ENCODE measurements around the gene CNTNAP5.

The CNTNAP5 gene

DNA sequence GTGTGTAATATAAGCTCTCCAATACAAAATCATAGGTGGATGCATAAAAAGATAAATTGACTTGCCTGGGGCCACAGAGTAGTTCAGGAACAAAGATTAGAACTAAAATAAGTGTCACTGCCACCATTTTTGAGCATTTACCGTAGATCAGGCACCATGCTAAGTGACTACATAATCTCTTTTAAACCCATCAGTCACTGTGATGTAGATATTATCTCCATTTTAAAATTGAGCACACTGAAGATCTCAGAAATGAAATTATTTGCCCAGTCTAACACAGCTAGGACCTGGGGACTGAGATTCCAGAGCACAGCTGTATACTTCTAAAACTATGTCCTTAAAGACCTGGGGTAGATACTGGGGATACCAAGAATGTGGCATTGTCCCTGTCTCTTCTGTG is 737.3 kb downstream of the CNTNAP5 start:
- Histone ChIP-seq H3K27me3 (ENCODE audit: insufficient read depth, low read length, poor library complexity, severe bottlenecking) (no peaks in the 10 kb centered on the region), H3K4me3 (ENCODE audit: low read length, poor library complexity, severe bottlenecking) (no peak overlapping the region), H3K4me2 (ENCODE audit: low read depth, low read length, poor library complexity, severe bottlenecking) (no peak overlapping the region)

DNA sequence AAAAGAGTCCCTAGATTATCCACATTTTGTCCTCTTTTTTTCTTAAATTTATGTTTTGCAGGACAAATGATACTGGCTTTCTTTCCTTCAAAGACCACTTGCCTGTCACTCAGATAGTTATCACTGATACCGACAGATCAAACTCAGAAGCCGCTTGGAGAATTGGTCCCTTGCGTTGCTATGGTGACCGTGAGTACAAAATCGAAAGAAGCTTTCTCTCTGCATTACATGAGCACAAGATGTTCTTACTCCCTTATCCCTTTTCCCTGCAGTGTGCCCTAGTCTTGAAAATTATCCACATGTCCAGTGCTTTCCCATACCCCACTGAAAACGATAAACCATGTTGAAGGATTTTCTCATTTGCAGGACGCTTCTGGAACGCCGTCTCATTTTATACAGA is 738.5 kb downstream of the CNTNAP5 start:
- H3K4me3 ChIP-seq (ENCODE audit: low read length, poor library complexity, severe bottlenecking) = no peak overlapping the region
- no peaks in the 10 kb centered on the region for H4K20me1 ChIP-seq (ENCODE audit: insufficient read depth, low read length, poor library complexity, severe bottlenecking)
- H3K9me2 ChIP-seq (replicated peaks; ENCODE audit: low read depth, low read length) = no peaks in the 10 kb centered on the region
- H3K27me3 ChIP-seq (ENCODE audit: insufficient read depth, low read length, poor library complexity, severe bottlenecking) = no peaks in the 10 kb centered on the region
- no peaks in the 10 kb centered on the region for H3K4me1 ChIP-seq (ENCODE audit: insufficient read depth, low read length, poor library complexity, severe bottlenecking)
- H3K9me3 ChIP-seq (ENCODE audit: insufficient read depth, low read depth, low read length) = no peaks in the 10 kb centered on the region
- H3F3A ChIP-seq (ENCODE audit: low read depth) = no peaks in the 10 kb centered on the region
- no peak overlapping the region for H3K4me2 ChIP-seq (ENCODE audit: low read depth, low read length, poor library complexity, severe bottlenecking)
- H3K9ac ChIP-seq (ENCODE audit: low read depth, low read length, poor library complexity, severe bottlenecking) = no peak overlapping the region
- no peaks in the 10 kb centered on the region for H3K79me2 ChIP-seq (ENCODE audit: insufficient read depth, low read length)
- H3K36me3 ChIP-seq (ENCODE audit: insufficient read depth, low read length) = no peaks in the 10 kb centered on the region
- TF ChIP-seq, protein P1, sequence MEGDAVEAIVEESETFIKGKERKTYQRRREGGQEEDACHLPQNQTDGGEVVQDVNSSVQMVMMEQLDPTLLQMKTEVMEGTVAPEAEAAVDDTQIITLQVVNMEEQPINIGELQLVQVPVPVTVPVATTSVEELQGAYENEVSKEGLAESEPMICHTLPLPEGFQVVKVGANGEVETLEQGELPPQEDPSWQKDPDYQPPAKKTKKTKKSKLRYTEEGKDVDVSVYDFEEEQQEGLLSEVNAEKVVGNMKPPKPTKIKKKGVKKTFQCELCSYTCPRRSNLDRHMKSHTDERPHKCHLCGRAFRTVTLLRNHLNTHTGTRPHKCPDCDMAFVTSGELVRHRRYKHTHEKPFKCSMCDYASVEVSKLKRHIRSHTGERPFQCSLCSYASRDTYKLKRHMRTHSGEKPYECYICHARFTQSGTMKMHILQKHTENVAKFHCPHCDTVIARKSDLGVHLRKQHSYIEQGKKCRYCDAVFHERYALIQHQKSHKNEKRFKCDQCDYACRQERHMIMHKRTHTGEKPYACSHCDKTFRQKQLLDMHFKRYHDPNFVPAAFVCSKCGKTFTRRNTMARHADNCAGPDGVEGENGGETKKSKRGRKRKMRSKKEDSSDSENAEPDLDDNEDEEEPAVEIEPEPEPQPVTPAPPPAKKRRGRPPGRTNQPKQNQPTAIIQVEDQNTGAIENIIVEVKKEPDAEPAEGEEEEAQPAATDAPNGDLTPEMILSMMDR (conservative IDR thresholded peaks at IDR 0.05; ENCODE audit: low read length) = no peak
- TF ChIP-seq EZH2phosphoT487 (IDR thresholded peaks at IDR 0.05; ENCODE audit: borderline replicate concordance) = no peak
- H2AFZ ChIP-seq (ENCODE audit: low read length) = no peak overlapping the region

More for the DNA sequence above, 737.3 kb downstream of the CNTNAP5 start:
- H3K9me2 ChIP-seq (replicated peaks; ENCODE audit: low read depth, low read length) = no peaks in the 10 kb centered on the region
- H3K9me3 ChIP-seq (ENCODE audit: insufficient read depth, low read depth, low read length) = no peaks in the 10 kb centered on the region
- H3K9ac ChIP-seq (ENCODE audit: low read depth, low read length, poor library complexity, severe bottlenecking) = no peak overlapping the region
- H3K79me2 ChIP-seq (ENCODE audit: insufficient read depth, low read length) = no peaks in the 10 kb centered on the region
- no peaks in the 10 kb centered on the region for H3K36me3 ChIP-seq (ENCODE audit: insufficient read depth, low read length)
- H2AFZ ChIP-seq (ENCODE audit: low read length) = no peak overlapping the region
- H3F3A ChIP-seq (ENCODE audit: low read depth) = no peaks in the 10 kb centered on the region
- no peaks in the 10 kb centered on the region for H4K20me1 ChIP-seq (ENCODE audit: insufficient read depth, low read length, poor library complexity, severe bottlenecking)
- TF ChIP-seq EZH2phosphoT487 (IDR thresholded peaks at IDR 0.05; ENCODE audit: borderline replicate concordance) = no peak
- TF ChIP-seq, protein P1 (conservative IDR thresholded peaks at IDR 0.05; ENCODE audit: low read length) = no peak
- H3K4me1 ChIP-seq (ENCODE audit: insufficient read depth, low read length, poor library complexity, severe bottlenecking) = no peaks in the 10 kb centered on the region

DNA sequence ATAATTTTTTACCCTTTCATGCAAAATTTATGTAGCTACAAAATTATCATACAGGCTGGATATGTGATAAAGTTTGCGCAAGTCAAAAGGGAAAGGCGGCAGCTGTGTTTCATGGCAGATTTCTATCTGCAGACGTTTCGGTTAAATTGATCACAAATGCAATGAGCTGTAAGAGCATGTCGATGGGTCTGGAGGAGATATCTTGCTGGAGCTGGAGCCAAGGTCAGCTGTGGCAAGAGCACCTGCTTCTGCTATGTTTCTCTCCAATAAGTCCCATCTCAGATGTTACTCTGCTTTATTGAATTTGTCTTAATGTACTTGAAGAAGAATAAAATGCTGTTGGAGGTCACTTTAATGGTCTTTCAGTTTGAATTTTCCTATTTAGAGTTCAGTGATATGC is 749.7 kb downstream of the CNTNAP5 start:
- Histone ChIP-seq H3K27me3 (ENCODE audit: insufficient read depth, low read length, poor library complexity, severe bottlenecking) (no peaks in the 10 kb centered on the region), H2AFZ (ENCODE audit: low read length) (no peak overlapping the region), H4K20me1 (ENCODE audit: insufficient read depth, low read length, poor library complexity, severe bottlenecking) (no peaks in the 10 kb centered on the region), H3K9me2 (replicated peaks; ENCODE audit: low read depth, low read length) (no peaks in the 10 kb centered on the region), H3K9me3 (ENCODE audit: insufficient read depth, low read depth, low read length) (no peaks in the 10 kb centered on the region), H3K4me1 (ENCODE audit: insufficient read depth, low read length, poor library complexity, severe bottlenecking) (no peaks in the 10 kb centered on the region), H3K4me3 (ENCODE audit: low read length, poor library complexity, severe bottlenecking) (no peak overlapping the region), H3K4me2 (ENCODE audit: low read depth, low read length, poor library complexity, severe bottlenecking) (no peak overlapping the region), H3F3A (ENCODE audit: low read depth) (no peaks in the 10 kb centered on the region), H3K9ac (ENCODE audit: low read depth, low read length, poor library complexity, severe bottlenecking) (no peak overlapping the region), H3K36me3 (ENCODE audit: insufficient read depth, low read length) (no peaks in the 10 kb centered on the region), H3K79me2 (ENCODE audit: insufficient read depth, low read length) (no peaks in the 10 kb centered on the region)
- TF ChIP-seq EZH2phosphoT487 (IDR thresholded peaks at IDR 0.05; ENCODE audit: borderline replicate concordance) = no peak
- TF ChIP-seq, protein P1 (conservative IDR thresholded peaks at IDR 0.05; ENCODE audit: low read length) = no peak
